ENCODE results near the gene NRG2.

The NRG2 gene

DNA sequence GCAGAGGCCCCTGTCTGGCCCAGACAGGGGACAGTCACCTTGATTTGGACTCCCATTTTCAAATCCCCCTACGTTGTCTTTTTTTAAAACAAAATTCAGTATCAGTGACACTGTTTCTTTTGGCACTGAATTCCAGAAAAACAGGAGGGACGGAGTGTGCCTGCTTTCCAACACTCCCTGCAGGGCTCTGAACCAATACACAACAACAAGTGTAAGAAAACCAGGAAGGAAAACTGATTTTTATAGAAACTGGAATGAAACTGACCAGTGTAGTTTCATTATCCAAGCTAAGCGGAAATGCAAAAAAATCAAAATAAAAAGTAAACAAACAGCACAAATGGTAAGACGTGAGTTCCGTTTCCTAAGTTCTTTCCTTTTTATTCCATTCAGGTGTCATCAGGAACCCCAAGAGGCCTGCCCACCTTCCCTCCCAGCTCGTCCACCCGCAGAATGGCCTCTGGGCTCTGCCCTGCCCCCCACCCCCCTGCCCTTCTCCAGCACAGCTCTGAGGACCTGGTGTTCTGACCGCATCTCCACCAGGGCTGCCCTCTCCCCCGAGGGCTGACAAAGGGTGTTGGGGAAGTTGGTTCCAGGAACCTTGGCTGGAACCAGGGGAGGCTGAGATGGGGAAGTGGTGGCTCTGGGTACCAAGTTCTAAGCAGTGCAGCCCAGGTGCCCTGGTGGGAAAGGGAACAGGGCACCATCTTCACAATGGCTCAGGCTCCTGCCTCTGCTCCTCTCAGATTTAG lies 173.9 kb downstream of the NRG2 start:
- Histone ChIP-seq H3K9ac (ENCODE audit: low read depth, low read length) (no peak overlapping the region), H3K4me3 (ENCODE audit: low read depth, low read length) (no peak overlapping the region), H3K36me3 (ENCODE audit: control insufficient read depth, insufficient read depth, low read length) (no peaks in the 10 kb centered on the region), H3K9me3 (ENCODE audit: control insufficient read depth, insufficient read depth, low read length) (no peaks in the 10 kb centered on the region), H3K27me3 (ENCODE audit: control insufficient read depth, insufficient read depth, low read length) (peaks cover 2% of the 10 kb centered on the region), H3K4me1 (ENCODE audit: control insufficient read depth, insufficient read depth, low read length) (peaks cover 7% of the 10 kb centered on the region)

DNA sequence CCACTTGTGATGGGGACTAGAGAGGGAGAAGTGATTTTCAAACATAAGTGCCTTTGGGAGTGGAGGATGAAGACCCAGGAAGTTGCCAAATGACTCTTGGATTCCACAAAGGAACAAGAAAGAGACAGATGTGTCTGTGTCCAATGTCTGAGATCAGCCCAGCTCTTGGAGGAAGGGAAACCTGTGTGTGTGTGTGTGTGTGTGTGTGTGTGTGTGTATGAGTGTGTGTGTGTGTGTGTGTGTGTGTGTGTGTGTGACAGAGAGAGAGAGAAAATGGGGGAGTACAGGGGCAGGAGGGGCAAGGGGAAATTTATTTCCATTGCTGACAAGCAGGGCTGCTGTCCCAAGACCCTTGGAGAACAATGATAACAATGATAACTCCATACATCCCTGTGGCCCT lies 175.5 kb downstream of the NRG2 start:
- H3K36me3 ChIP-seq (ENCODE audit: control insufficient read depth, insufficient read depth, low read length), result no peaks in the 10 kb centered on the region
- H3K27me3 ChIP-seq (ENCODE audit: control insufficient read depth, insufficient read depth, low read length), result no peaks in the 10 kb centered on the region
- no peak overlapping the region for H3K9ac ChIP-seq (ENCODE audit: low read depth, low read length)
- no peaks in the 10 kb centered on the region for H3K9me3 ChIP-seq (ENCODE audit: control insufficient read depth, insufficient read depth, low read length)
- H3K4me1 ChIP-seq (ENCODE audit: control insufficient read depth, insufficient read depth, low read length), result peaks cover under 1% of the 10 kb centered on the region
- H3K4me3 ChIP-seq (ENCODE audit: low read depth, low read length), result no peak overlapping the region

DNA sequence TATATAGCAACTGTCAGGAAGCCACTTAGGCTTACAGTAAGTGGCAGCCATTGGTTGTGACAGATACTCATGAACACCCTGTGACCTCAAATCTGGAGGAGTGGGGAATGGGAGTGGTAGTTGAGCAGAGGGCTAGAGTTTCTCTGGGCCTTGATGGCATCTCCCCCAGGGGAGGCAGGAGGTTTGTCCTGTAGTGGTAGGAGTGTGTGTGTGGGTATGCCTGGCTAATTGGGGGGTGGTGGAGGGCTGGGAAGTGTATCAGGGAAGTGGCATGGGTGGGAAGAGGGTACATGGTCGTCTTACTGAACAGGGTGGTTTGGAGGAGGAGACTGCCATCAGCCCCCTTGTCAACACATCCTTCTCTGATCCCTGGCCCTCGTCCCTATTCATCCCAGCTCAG lies 176.0 kb downstream of the NRG2 start:
- Histone ChIP-seq H3K9me3 (ENCODE audit: control insufficient read depth, insufficient read depth, low read length) (no peaks in the 10 kb centered on the region), H3K4me1 (ENCODE audit: control insufficient read depth, insufficient read depth, low read length) (no peaks in the 10 kb centered on the region), H3K27me3 (ENCODE audit: control insufficient read depth, insufficient read depth, low read length) (no peaks in the 10 kb centered on the region), H3K36me3 (ENCODE audit: control insufficient read depth, insufficient read depth, low read length) (no peaks in the 10 kb centered on the region), H3K4me3 (ENCODE audit: low read depth, low read length) (no peak overlapping the region), H3K9ac (ENCODE audit: low read depth, low read length) (no peak overlapping the region)

DNA sequence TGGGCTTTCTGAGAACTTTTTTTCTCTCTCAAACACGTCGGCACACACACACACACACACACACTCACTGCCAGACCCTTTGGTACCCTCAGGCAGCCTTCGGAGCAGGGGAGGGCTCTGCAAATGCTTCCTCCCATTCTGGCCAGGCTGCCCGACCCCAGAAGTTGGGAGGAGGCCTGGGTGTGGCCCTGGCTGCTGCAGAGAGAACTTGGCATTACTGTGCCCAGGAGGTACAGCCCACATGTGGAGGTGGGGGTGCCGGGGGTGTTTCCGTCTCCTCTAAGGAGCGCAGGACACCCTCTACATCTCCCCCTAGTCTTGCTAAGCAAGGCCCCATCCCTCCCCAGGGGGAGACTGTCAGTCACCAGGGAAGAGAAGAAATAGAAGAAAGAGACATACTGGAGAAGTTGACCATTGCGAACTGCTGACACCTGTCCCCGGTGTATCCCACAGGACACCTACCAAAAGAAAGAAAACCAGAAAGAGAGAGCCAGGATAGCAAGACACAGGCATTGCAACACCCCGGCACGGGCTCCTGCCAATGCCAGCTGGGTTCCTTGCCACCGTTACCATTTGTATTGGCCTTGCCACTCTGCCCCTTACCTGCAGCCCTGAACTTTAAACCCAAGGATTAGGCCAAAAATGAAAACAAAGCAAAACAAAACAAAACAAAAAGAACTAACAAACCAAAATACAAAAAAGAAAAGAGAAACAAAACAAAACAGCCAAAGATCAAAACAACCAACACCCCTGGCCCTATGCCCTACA lies 178.2 kb downstream of the NRG2 start:
- H3K4me1 ChIP-seq (ENCODE audit: control insufficient read depth, insufficient read depth, low read length), result no peaks in the 10 kb centered on the region

DNA sequence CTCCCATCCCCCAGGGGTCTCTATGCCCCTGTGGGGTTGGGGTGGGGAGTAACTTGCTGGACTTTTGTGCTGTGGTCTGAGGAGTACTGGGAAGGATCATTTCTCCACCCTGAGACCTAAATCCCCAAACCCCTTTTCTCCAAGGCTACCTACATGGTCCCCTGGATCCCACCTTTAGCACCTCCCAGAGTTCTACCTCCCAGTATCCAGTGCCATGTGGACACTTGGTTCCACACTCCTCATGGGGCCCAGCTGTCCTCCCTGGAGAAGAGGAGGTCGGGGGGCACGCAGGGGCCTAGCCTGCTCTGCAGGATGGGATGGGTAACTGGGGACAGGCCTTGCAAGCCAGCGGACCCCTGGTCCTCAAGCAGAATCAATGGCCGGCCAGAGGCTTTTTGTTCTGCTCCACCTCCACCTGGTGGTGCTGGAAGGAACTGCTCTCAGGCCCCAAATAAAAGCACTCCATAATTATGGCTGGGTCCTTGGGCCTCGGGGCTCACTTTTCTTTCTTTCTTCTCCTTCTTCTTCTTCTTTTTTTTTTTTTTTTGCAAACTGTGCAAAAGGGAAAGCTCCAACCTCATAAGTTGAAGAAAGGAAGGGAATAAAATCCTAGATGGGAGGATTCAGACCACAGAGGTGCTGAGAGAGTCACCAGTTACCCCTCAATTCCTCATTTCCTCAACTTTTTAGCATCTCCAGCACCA lies 179.1 kb downstream of the NRG2 start:
- Histone ChIP-seq H3K4me1 (ENCODE audit: control insufficient read depth, insufficient read depth, low read length) (no peaks in the 10 kb centered on the region), H3K27me3 (ENCODE audit: control insufficient read depth, insufficient read depth, low read length) (no peaks in the 10 kb centered on the region), H3K4me3 (ENCODE audit: low read depth, low read length) (no peak overlapping the region), H3K36me3 (ENCODE audit: control insufficient read depth, insufficient read depth, low read length) (no peaks in the 10 kb centered on the region), H3K9ac (ENCODE audit: low read depth, low read length) (no peak overlapping the region), H3K9me3 (ENCODE audit: control insufficient read depth, insufficient read depth, low read length) (no peaks in the 10 kb centered on the region)

More for the DNA sequence above, 178.2 kb downstream of the NRG2 start:
- no peak overlapping the region for H3K4me3 ChIP-seq (ENCODE audit: low read depth, low read length)
- H3K9ac ChIP-seq (ENCODE audit: low read depth, low read length), result no peak overlapping the region
- no peaks in the 10 kb centered on the region for H3K9me3 ChIP-seq (ENCODE audit: control insufficient read depth, insufficient read depth, low read length)
- no peaks in the 10 kb centered on the region for H3K27me3 ChIP-seq (ENCODE audit: control insufficient read depth, insufficient read depth, low read length)
- no peaks in the 10 kb centered on the region for H3K36me3 ChIP-seq (ENCODE audit: control insufficient read depth, insufficient read depth, low read length)

DNA sequence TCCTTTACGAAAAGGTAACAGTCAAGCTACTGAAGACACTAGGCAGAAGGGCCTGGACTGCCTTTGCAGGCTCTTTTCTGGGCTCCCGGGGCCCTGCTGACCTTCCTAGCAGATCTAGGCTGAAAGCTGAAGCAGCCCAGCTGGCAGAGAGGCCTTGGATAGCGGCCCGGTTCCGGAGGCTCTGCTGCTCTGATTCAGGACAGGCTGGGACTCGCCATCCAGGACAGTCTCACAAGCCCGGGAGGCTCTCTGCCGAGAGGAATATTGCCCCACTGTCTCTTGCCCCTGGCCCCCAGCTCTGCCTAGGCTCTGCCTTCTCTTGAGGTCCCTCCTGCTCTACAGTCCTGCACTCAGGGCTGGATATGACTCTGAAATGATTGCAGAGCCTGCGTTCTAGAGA lies 179.7 kb downstream of the NRG2 start:
- Histone ChIP-seq H3K36me3 (ENCODE audit: control insufficient read depth, insufficient read depth, low read length) (no peaks in the 10 kb centered on the region), H3K4me3 (ENCODE audit: low read depth, low read length) (no peak overlapping the region), H3K9me3 (ENCODE audit: control insufficient read depth, insufficient read depth, low read length) (no peaks in the 10 kb centered on the region), H3K27me3 (ENCODE audit: control insufficient read depth, insufficient read depth, low read length) (no peaks in the 10 kb centered on the region), H3K9ac (ENCODE audit: low read depth, low read length) (no peak overlapping the region), H3K4me1 (ENCODE audit: control insufficient read depth, insufficient read depth, low read length) (no peaks in the 10 kb centered on the region)

DNA sequence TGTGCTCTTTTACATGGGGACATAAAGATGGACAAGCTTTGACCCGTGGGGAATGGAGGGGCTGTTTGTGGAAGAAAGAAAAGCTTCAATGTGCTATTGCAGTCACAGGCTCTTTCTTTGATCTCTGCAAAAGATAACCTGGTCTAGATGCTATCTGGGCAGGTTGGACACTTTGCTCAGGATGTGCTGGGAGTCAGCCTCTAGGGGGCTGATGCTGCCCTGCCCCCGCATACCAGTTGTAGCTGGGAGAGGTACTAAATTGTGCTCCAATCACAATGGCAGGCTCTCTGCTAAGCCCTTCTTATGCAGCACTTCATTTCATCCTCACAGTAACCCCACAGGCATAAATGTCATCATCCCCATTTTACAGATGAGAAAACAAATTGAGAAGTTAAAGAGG lies 180.3 kb downstream of the NRG2 start:
- no peaks in the 10 kb centered on the region for H3K27me3 ChIP-seq (ENCODE audit: control insufficient read depth, insufficient read depth, low read length)
- no peaks in the 10 kb centered on the region for H3K9me3 ChIP-seq (ENCODE audit: control insufficient read depth, insufficient read depth, low read length)
- no peaks in the 10 kb centered on the region for H3K36me3 ChIP-seq (ENCODE audit: control insufficient read depth, insufficient read depth, low read length)
- H3K9ac ChIP-seq (ENCODE audit: low read depth, low read length), result no peak overlapping the region
- H3K4me3 ChIP-seq (ENCODE audit: low read depth, low read length), result no peak overlapping the region
- no peaks in the 10 kb centered on the region for H3K4me1 ChIP-seq (ENCODE audit: control insufficient read depth, insufficient read depth, low read length)

DNA sequence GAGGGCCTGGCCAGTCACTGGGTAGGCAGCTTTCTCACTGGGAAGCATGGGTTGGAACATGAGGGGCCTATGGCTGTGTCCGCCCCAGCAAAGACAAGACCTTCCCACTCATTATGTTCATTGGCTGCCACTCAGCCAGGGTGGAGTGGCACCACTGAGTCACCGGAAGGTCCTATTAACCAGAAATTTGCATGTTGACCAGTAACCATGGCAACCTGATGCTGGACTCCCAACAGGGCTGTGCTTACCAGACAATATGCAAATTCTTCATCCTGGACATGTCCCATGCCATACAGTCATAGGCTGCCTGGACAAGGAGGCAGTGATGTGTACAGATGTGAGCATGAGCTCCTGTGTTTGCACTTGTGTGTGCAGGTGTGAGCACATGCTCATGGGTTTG lies 180.8 kb downstream of the NRG2 start:
- Histone ChIP-seq H3K9me3 (ENCODE audit: control insufficient read depth, insufficient read depth, low read length) (no peaks in the 10 kb centered on the region), H3K4me1 (ENCODE audit: control insufficient read depth, insufficient read depth, low read length) (no peaks in the 10 kb centered on the region), H3K27me3 (ENCODE audit: control insufficient read depth, insufficient read depth, low read length) (no peaks in the 10 kb centered on the region), H3K36me3 (ENCODE audit: control insufficient read depth, insufficient read depth, low read length) (no peaks in the 10 kb centered on the region), H3K4me3 (ENCODE audit: low read depth, low read length) (no peak overlapping the region), H3K9ac (ENCODE audit: low read depth, low read length) (no peak overlapping the region)

DNA sequence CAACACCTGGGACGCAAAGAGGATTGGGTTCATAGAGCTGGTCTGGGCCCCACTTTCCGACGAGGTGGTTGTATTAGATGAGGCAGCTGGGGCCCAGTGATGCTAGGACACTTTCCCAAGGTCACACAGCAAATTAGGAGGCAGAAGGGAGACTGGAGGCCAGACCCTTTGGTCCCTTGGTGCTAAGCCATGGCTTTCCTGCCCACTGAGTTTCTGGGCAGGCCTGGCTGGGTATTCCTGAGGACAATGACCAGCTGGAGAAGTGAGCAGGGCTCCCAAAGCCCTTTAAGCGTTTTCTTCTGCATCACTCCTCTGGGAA lies 181.3 kb downstream of the NRG2 start:
- Histone ChIP-seq H3K36me3 (ENCODE audit: control insufficient read depth, insufficient read depth, low read length) (no peaks in the 10 kb centered on the region), H3K27me3 (ENCODE audit: control insufficient read depth, insufficient read depth, low read length) (no peaks in the 10 kb centered on the region), H3K4me3 (ENCODE audit: low read depth, low read length) (no peak overlapping the region)

DNA sequence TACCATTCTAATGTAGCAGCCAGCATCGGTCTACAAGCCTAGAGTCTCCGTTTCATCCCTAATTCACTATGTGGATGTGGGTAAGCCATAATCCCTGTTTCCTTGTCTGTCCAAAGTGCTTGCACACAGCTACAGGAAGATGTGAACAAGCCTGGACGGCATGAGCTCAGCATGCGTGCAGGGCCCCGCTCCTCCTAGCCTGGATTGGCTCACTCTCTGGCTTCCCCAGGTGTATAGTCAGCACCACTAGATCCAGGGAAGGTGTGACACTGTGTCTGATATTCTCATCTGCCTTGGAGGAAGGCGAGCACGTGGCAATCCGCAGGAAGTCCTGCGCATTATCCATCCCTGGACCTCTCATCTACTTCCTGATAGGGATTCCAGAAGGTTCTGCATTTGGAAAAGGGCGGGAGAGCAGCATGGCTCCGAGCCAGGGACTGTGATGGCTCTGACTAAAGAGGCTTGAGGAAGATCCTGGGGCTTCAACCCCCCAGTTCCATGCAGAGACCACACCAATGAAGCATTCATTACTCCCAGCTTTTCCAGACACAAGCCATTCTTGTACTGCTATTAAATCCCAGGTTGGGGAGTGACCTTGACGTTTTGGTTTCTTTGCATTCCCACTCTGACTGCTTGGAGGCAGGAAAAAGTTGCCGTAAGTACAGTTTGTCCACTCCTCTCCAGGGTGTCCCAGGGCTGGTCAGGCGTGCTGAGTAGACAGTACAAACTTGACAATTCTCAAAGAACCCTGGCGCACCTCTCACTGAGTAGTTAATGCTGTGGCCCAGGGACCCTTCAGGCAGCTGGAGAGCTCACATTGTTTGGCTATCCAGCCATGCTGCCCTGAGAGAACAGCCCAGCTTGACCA lies 181.8 kb downstream of the NRG2 start:
- no peaks in the 10 kb centered on the region for H3K36me3 ChIP-seq (ENCODE audit: control insufficient read depth, insufficient read depth, low read length)
- H3K27me3 ChIP-seq (ENCODE audit: control insufficient read depth, insufficient read depth, low read length), result peaks cover 2% of the 10 kb centered on the region
- H3K4me1 ChIP-seq (ENCODE audit: control insufficient read depth, insufficient read depth, low read length), result no peaks in the 10 kb centered on the region
- H3K9ac ChIP-seq (ENCODE audit: low read depth, low read length), result no peak overlapping the region
- H3K9me3 ChIP-seq (ENCODE audit: control insufficient read depth, insufficient read depth, low read length), result no peaks in the 10 kb centered on the region
- no peak overlapping the region for H3K4me3 ChIP-seq (ENCODE audit: low read depth, low read length)

More for the DNA sequence above, 181.3 kb downstream of the NRG2 start:
- H3K4me1 ChIP-seq (ENCODE audit: control insufficient read depth, insufficient read depth, low read length), result no peaks in the 10 kb centered on the region
- H3K9me3 ChIP-seq (ENCODE audit: control insufficient read depth, insufficient read depth, low read length), result no peaks in the 10 kb centered on the region
- no peak overlapping the region for H3K9ac ChIP-seq (ENCODE audit: low read depth, low read length)

DNA sequence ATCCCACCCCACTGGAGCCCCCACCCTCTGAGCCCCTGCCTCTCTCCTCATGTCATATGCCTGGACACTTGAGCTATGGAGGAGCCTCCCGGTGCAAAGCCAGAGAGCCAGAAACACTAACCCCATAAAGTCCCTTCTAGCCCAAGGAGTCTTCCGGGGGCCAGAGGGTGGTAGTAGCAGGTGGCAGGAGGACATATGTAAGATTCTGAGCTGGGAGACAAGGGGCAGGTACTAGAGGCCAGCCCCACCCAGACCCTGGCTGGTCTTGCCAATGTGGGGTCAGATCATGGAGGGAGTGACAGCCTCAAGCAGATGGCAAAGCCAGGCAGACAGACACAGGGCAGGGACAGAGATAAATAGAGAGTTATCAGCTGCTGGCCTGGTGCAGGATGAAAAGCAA lies 184.1 kb downstream of the NRG2 start:
- Histone ChIP-seq H3K9me3 (ENCODE audit: control insufficient read depth, insufficient read depth, low read length) (no peaks in the 10 kb centered on the region), H3K36me3 (ENCODE audit: control insufficient read depth, insufficient read depth, low read length) (no peaks in the 10 kb centered on the region), H3K9ac (ENCODE audit: low read depth, low read length) (no peak overlapping the region), H3K27me3 (ENCODE audit: control insufficient read depth, insufficient read depth, low read length) (peaks cover 2% of the 10 kb centered on the region), H3K4me1 (ENCODE audit: control insufficient read depth, insufficient read depth, low read length) (no peaks in the 10 kb centered on the region), H3K4me3 (ENCODE audit: low read depth, low read length) (no peak overlapping the region)
